HEK293T (cell line): ENCODE measurements around the gene MLNR.

ENCODE experiments used
- CTCF ChIA-PET: fragments of 350-600 bp; formaldehyde crosslinking; extraction: SDS; loops from one replicate; lab custom pipeline; 2021; ENCODE audit warnings: antibody characterized with exemption, inconsistent platforms; lab: Yijun Ruan, JAX
- POLR2A ChIA-PET: fragments of 350-600 bp; formaldehyde crosslinking; extraction: SDS; loops from one replicate; lab custom pipeline; 2020; ENCODE audit warnings: antibody characterized with exemption, inconsistent platforms; lab: Yijun Ruan, JAX
- DNase-seq: peaks from one replicate; pipeline ENCODE4 v3.0.0; 2012; ENCODE audit warnings: mixed read lengths; ENCODE audit errors: extremely low spot score
- ARNT ChIP-seq: fragments of 450-650 bp; IDR thresholded peaks from 2 replicates; pipeline ENCODE4 v1.6.1; 2017; ENCODE audit warnings: mild to moderate bottlenecking
- BHLHE40 ChIP-seq: fragments of 450-650 bp; IDR thresholded peaks from 2 replicates; pipeline ENCODE4 v1.6.1; 2016; ENCODE audit warnings: mild to moderate bottlenecking, moderate library complexity, borderline replicate concordance
- CTBP1 ChIP-seq: fragments of 450-650 bp; IDR thresholded peaks from 2 replicates; pipeline ENCODE4 v1.6.1; 2016; ENCODE audit warnings: borderline replicate concordance
- ELF4 ChIP-seq: fragments of 450-650 bp; IDR thresholded peaks from 2 replicates; pipeline ENCODE4 v1.6.1; 2017; ENCODE audit warnings: antibody characterized with exemption
- FOXA1 ChIP-seq: fragments of 450-650 bp; IDR thresholded peaks from 2 replicates; pipeline ENCODE4 v1.6.1; 2016; ENCODE audit warnings: mild to moderate bottlenecking
- FOXK2 ChIP-seq: fragments of 450-650 bp; IDR thresholded peaks from 2 replicates; pipeline ENCODE4 v1.6.1; 2016; ENCODE audit warnings: mild to moderate bottlenecking
- FOXM1 ChIP-seq: fragments of 450-650 bp; IDR thresholded peaks from 2 replicates; pipeline ENCODE4 v1.6.1; 2017; ENCODE audit warnings: mild to moderate bottlenecking, borderline replicate concordance
- HDGF ChIP-seq: fragments of 450-650 bp; IDR thresholded peaks from 2 replicates; pipeline ENCODE4 v1.6.1; 2017; ENCODE audit warnings: antibody characterized with exemption, borderline replicate concordance
- L3MBTL2 ChIP-seq: fragments of 450-650 bp; conservative IDR thresholded peaks from 2 replicates; pipeline ENCODE4 v1.6.1; 2016; ENCODE audit warnings: mild to moderate bottlenecking
- LEF1 ChIP-seq: fragments of 450-650 bp; IDR thresholded peaks from 2 replicates; pipeline ENCODE4 v1.6.1; 2017; ENCODE audit warnings: mild to moderate bottlenecking, borderline replicate concordance
- NFRKB ChIP-seq: fragments of 450-650 bp; IDR thresholded peaks from 2 replicates; pipeline ENCODE4 v1.6.1; 2016; ENCODE audit warnings: mild to moderate bottlenecking, moderate library complexity
- SP1 ChIP-seq: fragments of 450-650 bp; IDR thresholded peaks from 2 replicates; pipeline ENCODE4 v1.6.1; 2017
- SUZ12 ChIP-seq: fragments of 450-650 bp; IDR thresholded peaks from 2 replicates; pipeline ENCODE4 v1.6.1; 2016; ENCODE audit warnings: mild to moderate bottlenecking
- TARDBP ChIP-seq: fragments of 450-650 bp; IDR thresholded peaks from 2 replicates; pipeline ENCODE4 v1.6.1; 2016
- ZNF384 ChIP-seq: fragments of 450-650 bp; IDR thresholded peaks from 2 replicates; pipeline ENCODE4 v1.6.1; 2016
- TF ChIP-seq, protein P1 (sequence below): fragments of 450-650 bp; IDR thresholded peaks from 2 replicates; pipeline ENCODE4 v1.6.1; 2016

Gene MLNR, protein sequence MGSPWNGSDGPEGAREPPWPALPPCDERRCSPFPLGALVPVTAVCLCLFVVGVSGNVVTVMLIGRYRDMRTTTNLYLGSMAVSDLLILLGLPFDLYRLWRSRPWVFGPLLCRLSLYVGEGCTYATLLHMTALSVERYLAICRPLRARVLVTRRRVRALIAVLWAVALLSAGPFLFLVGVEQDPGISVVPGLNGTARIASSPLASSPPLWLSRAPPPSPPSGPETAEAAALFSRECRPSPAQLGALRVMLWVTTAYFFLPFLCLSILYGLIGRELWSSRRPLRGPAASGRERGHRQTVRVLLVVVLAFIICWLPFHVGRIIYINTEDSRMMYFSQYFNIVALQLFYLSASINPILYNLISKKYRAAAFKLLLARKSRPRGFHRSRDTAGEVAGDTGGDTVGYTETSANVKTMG

DNA sequence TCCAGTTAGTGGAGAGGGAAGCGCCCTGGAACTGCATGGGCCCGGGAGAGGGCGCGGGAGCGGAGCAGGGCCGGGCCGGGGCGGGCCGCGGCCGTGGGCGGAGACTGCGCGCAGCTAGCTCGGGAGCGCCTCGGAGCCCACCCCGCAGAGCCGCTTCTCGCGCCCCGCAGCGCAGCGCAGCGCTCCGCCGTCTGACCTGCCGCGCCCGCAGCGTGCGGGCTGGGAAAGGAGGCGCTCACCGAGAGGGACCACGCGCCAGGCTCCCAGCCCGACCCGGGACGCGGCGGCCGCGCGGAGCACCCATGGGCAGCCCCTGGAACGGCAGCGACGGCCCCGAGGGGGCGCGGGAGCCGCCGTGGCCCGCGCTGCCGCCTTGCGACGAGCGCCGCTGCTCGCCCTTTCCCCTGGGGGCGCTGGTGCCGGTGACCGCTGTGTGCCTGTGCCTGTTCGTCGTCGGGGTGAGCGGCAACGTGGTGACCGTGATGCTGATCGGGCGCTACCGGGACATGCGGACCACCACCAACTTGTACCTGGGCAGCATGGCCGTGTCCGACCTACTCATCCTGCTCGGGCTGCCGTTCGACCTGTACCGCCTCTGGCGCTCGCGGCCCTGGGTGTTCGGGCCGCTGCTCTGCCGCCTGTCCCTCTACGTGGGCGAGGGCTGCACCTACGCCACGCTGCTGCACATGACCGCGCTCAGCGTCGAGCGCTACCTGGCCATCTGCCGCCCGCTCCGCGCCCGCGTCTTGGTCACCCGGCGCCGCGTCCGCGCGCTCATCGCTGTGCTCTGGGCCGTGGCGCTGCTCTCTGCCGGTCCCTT lies at the start of gene MLNR:
TSS of gene MLNR (plus strand) at position 303 of the 820 bp plus-strand sequence. CDS start at position 303, 0 bp downstream.
- TF ChIP-seq LEF1 (no peak), ARNT (0 out of 2 replicates have a peak, but pooled peaks have one; percentile 11), TARDBP (no peak), SUZ12 (no peak), L3MBTL2 (peak; percentile 39), NFRKB (no peak), HDGF (no peak)
- TF ChIP-seq, protein P1, sequence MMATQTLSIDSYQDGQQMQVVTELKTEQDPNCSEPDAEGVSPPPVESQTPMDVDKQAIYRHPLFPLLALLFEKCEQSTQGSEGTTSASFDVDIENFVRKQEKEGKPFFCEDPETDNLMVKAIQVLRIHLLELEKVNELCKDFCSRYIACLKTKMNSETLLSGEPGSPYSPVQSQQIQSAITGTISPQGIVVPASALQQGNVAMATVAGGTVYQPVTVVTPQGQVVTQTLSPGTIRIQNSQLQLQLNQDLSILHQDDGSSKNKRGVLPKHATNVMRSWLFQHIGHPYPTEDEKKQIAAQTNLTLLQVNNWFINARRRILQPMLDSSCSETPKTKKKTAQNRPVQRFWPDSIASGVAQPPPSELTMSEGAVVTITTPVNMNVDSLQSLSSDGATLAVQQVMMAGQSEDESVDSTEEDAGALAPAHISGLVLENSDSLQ = no peak
- DNase-seq = peak; percentile 73
- POLR2A ChIA-PET = no interaction called here
- CTCF ChIA-PET = no interaction called here

DNA sequence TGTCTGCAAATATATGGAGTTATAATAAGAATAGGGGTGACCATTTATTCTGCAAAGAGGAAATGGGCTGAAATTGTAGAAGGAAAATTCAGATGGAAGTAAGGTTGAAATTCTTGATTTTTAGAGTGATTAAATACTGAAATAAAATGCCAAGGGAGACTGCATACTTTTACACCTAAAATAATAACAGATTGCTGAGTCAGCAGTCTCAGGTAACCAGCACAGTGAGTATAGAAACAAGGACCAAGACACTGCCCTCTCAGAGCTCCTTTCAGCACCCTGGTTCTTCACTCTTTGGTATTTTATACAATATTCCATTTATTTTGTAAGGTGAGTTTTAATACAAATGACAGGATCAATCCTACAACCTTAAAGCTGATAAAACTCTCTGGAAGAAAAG lies 48.8 kb upstream of the MLNR start:
- TF ChIP-seq SP1 = no peak
- TF ChIP-seq BHLHE40 = no peak
- no peak for TF ChIP-seq LEF1
- no peak for TF ChIP-seq FOXK2
- TF ChIP-seq CTBP1 = no peak
- no peak for TF ChIP-seq FOXM1
- no peak for TF ChIP-seq SUZ12
- ChIA-PET POLR2A (no interaction called here), CTCF (no interaction called here)
- no peak for DNase-seq

DNA sequence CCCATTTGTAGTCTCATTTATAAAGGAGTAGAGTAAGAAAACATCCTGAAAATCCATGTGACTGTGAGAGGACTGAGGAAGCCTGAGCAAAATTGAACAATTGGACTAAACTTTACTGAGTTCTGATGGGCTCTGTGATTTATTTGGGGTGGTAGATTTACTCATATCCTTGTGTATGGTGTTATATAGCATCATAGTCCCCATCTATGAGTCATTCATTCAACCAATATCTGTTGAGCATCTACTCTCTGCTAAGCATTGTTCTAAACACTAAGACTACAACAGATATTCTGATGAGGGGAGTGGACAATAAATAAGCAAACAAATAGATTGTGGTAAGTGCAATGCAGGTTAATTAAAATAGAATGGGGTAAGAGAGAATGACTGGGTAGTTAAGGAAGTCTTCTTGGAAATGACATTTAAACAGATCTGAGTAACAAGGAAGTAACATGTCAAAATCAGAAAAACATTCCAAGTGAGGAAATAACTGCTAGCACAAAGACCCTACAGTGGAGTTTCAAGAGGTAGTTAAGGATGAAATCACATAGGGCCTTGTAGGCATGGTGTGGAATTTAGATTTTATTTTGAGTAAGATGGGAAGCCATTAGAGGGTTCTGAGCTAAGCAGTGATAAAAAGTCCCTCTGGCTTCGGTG lies 36.3 kb upstream of the MLNR start:
- TF ChIP-seq ELF4 (no peak), HDGF (no peak), LEF1 (no peak), L3MBTL2 (no peak), SP1 (no peak), CTBP1 (no peak), FOXK2 (no peak), NFRKB (no peak), TARDBP (no peak)
- ChIA-PET POLR2A (no interaction called here), CTCF (interaction anchor here (0.6 kb wide), 1 partner anchor 1318 kb away, joined by 3 read pairs; no protein-coding TSS in a partner anchor)
- no peak for DNase-seq

DNA sequence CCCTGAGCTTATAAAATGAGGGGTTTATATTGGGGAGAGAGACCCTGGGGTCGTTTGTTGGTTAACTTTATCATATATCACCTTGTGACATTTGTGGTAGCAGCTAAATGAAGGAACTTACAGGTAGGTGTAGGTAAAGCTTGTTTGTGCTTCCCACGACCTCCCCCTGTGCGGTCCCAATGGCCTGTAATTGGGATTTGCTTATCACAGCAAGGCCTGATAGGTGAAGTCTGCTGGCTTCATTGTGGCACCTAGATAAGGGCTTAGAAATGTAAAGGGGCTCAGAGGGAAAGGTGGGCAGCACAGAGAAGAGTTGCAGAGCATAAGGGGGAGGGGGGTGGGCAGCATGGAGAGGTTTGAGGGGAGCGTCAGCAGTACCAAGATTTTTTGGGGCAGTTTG lies 35.5 kb upstream of the MLNR start:
- ChIA-PET POLR2A (no interaction called here), CTCF (no interaction called here)
- DNase-seq = no peak
- TF ChIP-seq, protein P1 = no peak
- TF ChIP-seq FOXA1 (no peak), SP1 (no peak), L3MBTL2 (no peak), SUZ12 (no peak), LEF1 (no peak), ELF4 (no peak)

DNA sequence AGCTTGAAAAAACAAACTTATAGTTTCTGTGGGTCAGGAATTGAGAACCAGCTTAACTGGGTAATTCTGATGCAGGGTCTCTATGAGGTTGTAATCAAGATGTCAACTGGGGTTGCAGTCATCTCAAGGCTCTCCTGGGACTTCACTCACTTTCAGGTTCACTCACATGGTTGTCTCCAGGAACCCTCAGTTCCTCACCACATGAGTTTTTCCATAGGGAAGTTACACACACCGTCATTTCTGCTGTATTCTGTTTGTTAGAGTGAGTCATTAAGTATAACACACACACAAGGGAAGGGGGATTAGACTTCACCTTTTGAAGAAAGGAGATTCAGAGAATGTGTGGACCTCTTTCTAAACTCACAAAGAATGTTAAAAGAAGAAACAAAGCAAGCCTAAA lies 34.9 kb upstream of the MLNR start:
- POLR2A ChIA-PET = no interaction called here
- no peak for TF ChIP-seq TARDBP
- TF ChIP-seq LEF1 = no peak
- TF ChIP-seq BHLHE40 = no peak
- no peak for TF ChIP-seq FOXA1
- TF ChIP-seq, protein P1 = no peak
- TF ChIP-seq ZNF384 = no peak
- TF ChIP-seq ELF4 = no peak
- TF ChIP-seq ARNT = no peak
- no peak for TF ChIP-seq CTBP1
- TF ChIP-seq FOXK2 = no peak
- no peak for TF ChIP-seq SUZ12
- no peak for TF ChIP-seq NFRKB
- TF ChIP-seq FOXM1 = no peak
- no peak for TF ChIP-seq L3MBTL2
- TF ChIP-seq HDGF = no peak
- TF ChIP-seq SP1 = no peak
- no peak for DNase-seq
- CTCF ChIA-PET = no interaction called here

DNA sequence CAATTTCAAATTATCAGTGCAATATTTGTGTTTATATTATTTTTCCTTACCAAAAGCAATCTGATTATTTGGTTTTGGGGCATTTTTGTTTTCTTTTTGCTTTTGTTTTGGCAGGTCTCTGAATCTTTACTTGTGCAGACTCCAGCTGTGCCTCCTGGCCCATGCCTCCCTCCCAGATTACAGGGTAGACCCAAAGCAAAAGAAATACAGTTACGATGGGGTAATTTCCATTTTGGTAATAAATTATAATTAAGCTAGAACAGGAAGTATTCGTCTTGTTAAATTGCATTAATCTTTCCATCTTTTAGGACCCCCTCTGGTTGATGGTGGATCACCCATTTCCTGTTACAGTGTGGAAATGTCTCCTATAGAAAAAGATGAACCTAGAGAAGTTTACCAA lies 29.2 kb upstream of the MLNR start:
- POLR2A ChIA-PET = no interaction called here
- CTCF ChIA-PET = no interaction called here
- TF ChIP-seq ZNF384 (no peak), FOXK2 (no peak), SUZ12 (no peak), HDGF (no peak), FOXM1 (no peak), SP1 (no peak), FOXA1 (no peak), L3MBTL2 (no peak), BHLHE40 (no peak), ELF4 (no peak), NFRKB (no peak), CTBP1 (no peak), TARDBP (no peak), ARNT (no peak), LEF1 (no peak)
- TF ChIP-seq, protein P1 = no peak
- DNase-seq = no peak
